HEK293 (cell line): Measurements from ENCODE around the gene DGKB.

Experiments used
- CTCF ChIA-PET: fragments of 350-600 bp; formaldehyde crosslinking; extraction: SDS; loops from one replicate; lab custom pipeline; 2021; ENCODE audit warnings: antibody characterized with exemption; lab: Yijun Ruan, JAX
- POLR2A ChIA-PET: fragments of 300-600 bp; formaldehyde crosslinking; extraction: SDS; loops from one replicate; lab custom pipeline; 2020; ENCODE audit warnings: antibody characterized with exemption, inconsistent platforms; lab: Yijun Ruan, JAX
- H3K27ac ChIP-seq: fragments of 200-500 bp; sonication (Bioruptor generic); 2 replicates; pipeline ENCODE4 v1.5.1; 2014; ENCODE audit warnings: low read depth, low read length, control low read depth, inconsistent platforms; ENCODE audit errors: extremely low read depth
- H3K36me3 ChIP-seq, 2 experiments: fragments of 200-500 bp in 1 of 2; sonication (Bioruptor generic) in 1 of 2; 1 replicate in 1 of 2; 2 replicates in 1 of 2; pipeline ENCODE4 v1.5.1; 2014 to 2017; ENCODE audit warnings: inconsistent platforms in 2 of 2, low read length in 2 of 2; ENCODE audit not compliant: control insufficient read depth in 2 of 2, insufficient read depth in 1 of 2
- H3K4me1 ChIP-seq: fragments of 200-500 bp; sonication (Bioruptor generic); 2 replicates; pipeline ENCODE4 v1.5.1; 2014; ENCODE audit warnings: mild to moderate bottlenecking, low read length, inconsistent platforms; ENCODE audit not compliant: control insufficient read depth, insufficient read depth
- H3K4me3 ChIP-seq: 2 replicates; pipeline ENCODE4 v1.5.1; 2011; ENCODE audit warnings: low read depth, mild to moderate bottlenecking, control low read depth, low read length, moderate library complexity
- H3K9me3 ChIP-seq: fragments of 200-500 bp; sonication (Bioruptor generic); 2 replicates; pipeline ENCODE4 v1.5.1; 2014; ENCODE audit warnings: low read depth, low read length, inconsistent platforms; ENCODE audit not compliant: control insufficient read depth, insufficient read depth
- KLF1 ChIP-seq: fragments of 450-650 bp; formaldehyde crosslinking; IDR thresholded peaks from 2 replicates; pipeline ENCODE4 v1.5.1; 2016; ENCODE audit warnings: missing biosample characterization, missing genetic modification characterization
- MEIS1 ChIP-seq: sonication (generic); formaldehyde crosslinking; IDR thresholded peaks from 2 replicates; pipeline ENCODE4 v1.8.1; 2022; ENCODE audit warnings: missing genetic modification reagents, mild to moderate bottlenecking, borderline replicate concordance
- WT1 ChIP-seq: fragments of 450-650 bp; formaldehyde crosslinking; IDR thresholded peaks from 2 replicates; pipeline ENCODE4 v1.5.1; 2016; ENCODE audit warnings: missing biosample characterization, missing genetic modification characterization
- YY1 ChIP-seq: fragments of 450-650 bp; formaldehyde crosslinking; IDR thresholded peaks from 2 replicates; pipeline ENCODE4 v1.5.1; 2018; ENCODE audit warnings: missing biosample characterization, missing genetic modification characterization
- YY2 ChIP-seq: fragments of 450-650 bp; formaldehyde crosslinking; IDR thresholded peaks from 2 replicates; pipeline ENCODE4 v1.5.1; 2016; ENCODE audit warnings: missing biosample characterization, missing genetic modification characterization
- ZNF140 ChIP-seq: fragments of 450-650 bp; formaldehyde crosslinking; IDR thresholded peaks from 2 replicates; pipeline ENCODE4 v1.5.1; 2016; ENCODE audit warnings: missing biosample characterization, missing genetic modification characterization
- ZNF155 ChIP-seq: fragments of 450-650 bp; formaldehyde crosslinking; IDR thresholded peaks from 2 replicates; pipeline ENCODE4 v1.5.1; 2016; ENCODE audit warnings: missing biosample characterization, missing genetic modification characterization
- ZNF23 ChIP-seq: fragments of 450-650 bp; formaldehyde crosslinking; IDR thresholded peaks from 2 replicates; pipeline ENCODE4 v1.5.1; 2016; ENCODE audit warnings: missing biosample characterization, missing genetic modification characterization, borderline replicate concordance
- ZNF292 ChIP-seq: fragments of 450-650 bp; formaldehyde crosslinking; IDR thresholded peaks from 2 replicates; pipeline ENCODE4 v1.5.1; 2016; ENCODE audit warnings: low read depth, missing biosample characterization, missing genetic modification characterization, borderline replicate concordance
- ZNF341 ChIP-seq: fragments of 450-650 bp; formaldehyde crosslinking; IDR thresholded peaks from 2 replicates; pipeline ENCODE4; 2016; ENCODE audit warnings: low read depth, missing biosample characterization, missing genetic modification characterization
- ZNF433 ChIP-seq: fragments of 450-650 bp; formaldehyde crosslinking; IDR thresholded peaks from 2 replicates; pipeline ENCODE4 v1.5.1; 2016; ENCODE audit warnings: missing biosample characterization, missing genetic modification characterization, low read depth
- ZNF529 ChIP-seq: fragments of 450-650 bp; formaldehyde crosslinking; IDR thresholded peaks from 2 replicates; pipeline ENCODE4 v1.5.1; 2017; ENCODE audit warnings: missing genetic modification characterization, missing biosample characterization; ENCODE audit not compliant: insufficient replicate concordance
- ZNF561 ChIP-seq: fragments of 450-650 bp; IDR thresholded peaks from 2 replicates; pipeline ENCODE4 v1.5.1; 2018; ENCODE audit warnings: missing biosample characterization, missing genetic modification characterization, borderline replicate concordance
- ZNF626 ChIP-seq: fragments of 450-650 bp; sonication (Bioruptor Pico); formaldehyde crosslinking; IDR thresholded peaks from 2 replicates; pipeline ENCODE4 v1.5.1; 2018; ENCODE audit warnings: missing biosample characterization, missing genetic modification characterization, inconsistent platforms
- ZNF776 ChIP-seq: fragments of 450-650 bp; formaldehyde crosslinking; IDR thresholded peaks from 2 replicates; pipeline ENCODE4 v1.5.0; 2017; ENCODE audit warnings: missing biosample characterization, missing genetic modification characterization, borderline replicate concordance
- ZNF792 ChIP-seq: fragments of 450-650 bp; formaldehyde crosslinking; IDR thresholded peaks from 2 replicates; pipeline ENCODE4 v1.5.1; 2016; ENCODE audit warnings: missing biosample characterization, missing genetic modification characterization
- TF ChIP-seq, protein P1 (sequence below): fragments of 450-650 bp; formaldehyde crosslinking; IDR thresholded peaks from 2 replicates; pipeline ENCODE4 v1.5.1; 2017; ENCODE audit warnings: missing biosample characterization, missing genetic modification characterization
- TF ChIP-seq, protein P2 (sequence below): fragments of 450-650 bp; formaldehyde crosslinking; conservative IDR thresholded peaks from 2 replicates; pipeline ENCODE4 v1.5.1; 2016; ENCODE audit warnings: low read depth, missing biosample characterization, missing genetic modification characterization
- TF ChIP-seq, protein P3 (sequence below): fragments of 450-650 bp; formaldehyde crosslinking; IDR thresholded peaks from 2 replicates; pipeline ENCODE4 v1.5.1; 2016; ENCODE audit warnings: missing biosample characterization, missing genetic modification characterization
- TF ChIP-seq, protein P4 (sequence below): fragments of 450-650 bp; formaldehyde crosslinking; IDR thresholded peaks from 2 replicates; pipeline ENCODE4 v1.5.1; 2016; ENCODE audit warnings: missing biosample characterization, missing genetic modification characterization, low read depth

The DGKB gene

DNA sequence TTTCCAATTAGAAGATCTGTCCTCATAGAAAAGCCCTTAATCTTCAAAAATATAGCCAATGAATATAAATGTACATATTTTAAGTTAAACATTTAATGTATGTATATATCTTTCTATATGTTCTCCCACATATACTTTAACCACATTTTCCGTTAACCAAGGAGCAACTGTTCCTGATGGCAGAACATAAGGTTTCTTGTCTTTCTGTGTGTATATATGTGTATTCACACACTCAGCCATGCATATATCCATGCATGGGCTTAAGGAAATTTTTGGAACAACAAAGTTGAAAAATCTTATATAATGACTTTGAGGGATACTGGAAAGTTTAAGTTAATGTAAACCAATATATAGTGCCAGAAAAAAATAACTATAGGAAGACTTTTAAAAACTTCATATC, 274.0 kb downstream of the DGKB start:
- no peak overlapping the region for H3K27ac ChIP-seq
- TF ChIP-seq, protein P1, sequence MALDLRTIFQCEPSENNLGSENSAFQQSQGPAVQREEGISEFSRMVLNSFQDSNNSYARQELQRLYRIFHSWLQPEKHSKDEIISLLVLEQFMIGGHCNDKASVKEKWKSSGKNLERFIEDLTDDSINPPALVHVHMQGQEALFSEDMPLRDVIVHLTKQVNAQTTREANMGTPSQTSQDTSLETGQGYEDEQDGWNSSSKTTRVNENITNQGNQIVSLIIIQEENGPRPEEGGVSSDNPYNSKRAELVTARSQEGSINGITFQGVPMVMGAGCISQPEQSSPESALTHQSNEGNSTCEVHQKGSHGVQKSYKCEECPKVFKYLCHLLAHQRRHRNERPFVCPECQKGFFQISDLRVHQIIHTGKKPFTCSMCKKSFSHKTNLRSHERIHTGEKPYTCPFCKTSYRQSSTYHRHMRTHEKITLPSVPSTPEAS, result no peak
- TF ChIP-seq YY1 (tag by site-specific recombination), result no peak
- TF ChIP-seq ZNF561, result no peak
- no peak for TF ChIP-seq ZNF140 (tag by site-specific recombination)
- no peak for TF ChIP-seq WT1 (tag by site-specific recombination)
- no peak for TF ChIP-seq ZNF529 (tag by site-specific recombination)
- no peak for TF ChIP-seq ZNF341 (tag by site-specific recombination)
- TF ChIP-seq, protein P2, sequence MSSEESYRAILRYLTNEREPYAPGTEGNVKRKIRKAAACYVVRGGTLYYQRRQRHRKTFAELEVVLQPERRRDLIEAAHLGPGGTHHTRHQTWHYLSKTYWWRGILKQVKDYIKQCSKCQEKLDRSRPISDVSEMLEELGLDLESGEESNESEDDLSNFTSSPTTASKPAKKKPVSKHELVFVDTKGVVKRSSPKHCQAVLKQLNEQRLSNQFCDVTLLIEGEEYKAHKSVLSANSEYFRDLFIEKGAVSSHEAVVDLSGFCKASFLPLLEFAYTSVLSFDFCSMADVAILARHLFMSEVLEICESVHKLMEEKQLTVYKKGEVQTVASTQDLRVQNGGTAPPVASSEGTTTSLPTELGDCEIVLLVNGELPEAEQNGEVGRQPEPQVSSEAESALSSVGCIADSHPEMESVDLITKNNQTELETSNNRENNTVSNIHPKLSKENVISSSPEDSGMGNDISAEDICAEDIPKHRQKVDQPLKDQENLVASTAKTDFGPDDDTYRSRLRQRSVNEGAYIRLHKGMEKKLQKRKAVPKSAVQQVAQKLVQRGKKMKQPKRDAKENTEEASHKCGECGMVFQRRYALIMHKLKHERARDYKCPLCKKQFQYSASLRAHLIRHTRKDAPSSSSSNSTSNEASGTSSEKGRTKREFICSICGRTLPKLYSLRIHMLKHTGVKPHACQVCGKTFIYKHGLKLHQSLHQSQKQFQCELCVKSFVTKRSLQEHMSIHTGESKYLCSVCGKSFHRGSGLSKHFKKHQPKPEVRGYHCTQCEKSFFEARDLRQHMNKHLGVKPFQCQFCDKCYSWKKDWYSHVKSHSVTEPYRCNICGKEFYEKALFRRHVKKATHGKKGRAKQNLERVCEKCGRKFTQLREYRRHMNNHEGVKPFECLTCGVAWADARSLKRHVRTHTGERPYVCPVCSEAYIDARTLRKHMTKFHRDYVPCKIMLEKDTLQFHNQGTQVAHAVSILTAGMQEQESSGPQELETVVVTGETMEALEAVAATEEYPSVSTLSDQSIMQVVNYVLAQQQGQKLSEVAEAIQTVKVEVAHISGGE, result no peak
- TF ChIP-seq ZNF433 (tag by site-specific recombination), result no peak
- TF ChIP-seq YY2 (tag by site-specific recombination), result no peak
- TF ChIP-seq ZNF776 (tag by site-specific recombination), result no peak
- TF ChIP-seq ZNF292 (tag by site-specific recombination), result no peak
- POLR2A ChIA-PET, result no interaction called here
- no peaks in the 10 kb centered on the region for H3K4me1 ChIP-seq
- CTCF ChIA-PET, result no interaction called here
- H3K36me3 ChIP-seq, result no peaks in the 10 kb centered on the region
- H3K4me3 ChIP-seq, result no peak overlapping the region
- no peaks in the 10 kb centered on the region for H3K9me3 ChIP-seq

DNA sequence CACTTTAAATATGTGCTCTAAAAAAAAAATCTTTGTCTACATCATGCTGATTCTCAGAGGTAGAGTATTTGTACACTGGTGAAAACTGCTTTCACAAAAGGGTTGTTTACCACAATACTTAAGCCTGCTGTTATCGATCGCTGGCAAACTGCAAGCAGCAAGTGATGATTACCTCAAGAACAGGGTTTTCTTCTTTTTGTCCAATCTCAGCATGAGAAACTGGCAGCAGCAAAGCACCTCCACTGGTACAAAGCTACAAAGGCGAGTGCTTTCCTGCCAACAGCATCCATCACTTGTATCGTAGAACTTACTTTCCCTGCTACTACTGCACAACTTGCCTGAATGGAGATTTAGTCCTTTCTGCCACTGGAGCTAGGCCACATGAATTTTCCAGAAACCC, 276.5 kb downstream of the DGKB start:
- H3K4me1 ChIP-seq, result no peaks in the 10 kb centered on the region
- ChIA-PET CTCF (no interaction called here), POLR2A (no interaction called here)
- H3K9me3 ChIP-seq, result no peaks in the 10 kb centered on the region
- no peak overlapping the region for H3K4me3 ChIP-seq
- no peak overlapping the region for H3K27ac ChIP-seq
- H3K36me3 ChIP-seq, result no peaks in the 10 kb centered on the region
- TF ChIP-seq ZNF155 (tag by site-specific recombination), result no peak
- TF ChIP-seq MEIS1 (CRISPR knock-in tag), result no peak
- TF ChIP-seq KLF1 (tag by site-specific recombination), result no peak
- TF ChIP-seq, protein P3, sequence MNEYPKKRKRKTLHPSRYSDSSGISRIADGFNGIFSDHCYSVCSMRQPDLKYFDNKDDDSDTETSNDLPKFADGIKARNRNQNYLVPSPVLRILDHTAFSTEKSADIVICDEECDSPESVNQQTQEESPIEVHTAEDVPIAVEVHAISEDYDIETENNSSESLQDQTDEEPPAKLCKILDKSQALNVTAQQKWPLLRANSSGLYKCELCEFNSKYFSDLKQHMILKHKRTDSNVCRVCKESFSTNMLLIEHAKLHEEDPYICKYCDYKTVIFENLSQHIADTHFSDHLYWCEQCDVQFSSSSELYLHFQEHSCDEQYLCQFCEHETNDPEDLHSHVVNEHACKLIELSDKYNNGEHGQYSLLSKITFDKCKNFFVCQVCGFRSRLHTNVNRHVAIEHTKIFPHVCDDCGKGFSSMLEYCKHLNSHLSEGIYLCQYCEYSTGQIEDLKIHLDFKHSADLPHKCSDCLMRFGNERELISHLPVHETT (tag by site-specific recombination), result no peak
- TF ChIP-seq ZNF792 (tag by site-specific recombination), result no peak
- TF ChIP-seq ZNF626 (tag by site-specific recombination), result no peak
- TF ChIP-seq ZNF23, result no peak
- TF ChIP-seq, protein P4, sequence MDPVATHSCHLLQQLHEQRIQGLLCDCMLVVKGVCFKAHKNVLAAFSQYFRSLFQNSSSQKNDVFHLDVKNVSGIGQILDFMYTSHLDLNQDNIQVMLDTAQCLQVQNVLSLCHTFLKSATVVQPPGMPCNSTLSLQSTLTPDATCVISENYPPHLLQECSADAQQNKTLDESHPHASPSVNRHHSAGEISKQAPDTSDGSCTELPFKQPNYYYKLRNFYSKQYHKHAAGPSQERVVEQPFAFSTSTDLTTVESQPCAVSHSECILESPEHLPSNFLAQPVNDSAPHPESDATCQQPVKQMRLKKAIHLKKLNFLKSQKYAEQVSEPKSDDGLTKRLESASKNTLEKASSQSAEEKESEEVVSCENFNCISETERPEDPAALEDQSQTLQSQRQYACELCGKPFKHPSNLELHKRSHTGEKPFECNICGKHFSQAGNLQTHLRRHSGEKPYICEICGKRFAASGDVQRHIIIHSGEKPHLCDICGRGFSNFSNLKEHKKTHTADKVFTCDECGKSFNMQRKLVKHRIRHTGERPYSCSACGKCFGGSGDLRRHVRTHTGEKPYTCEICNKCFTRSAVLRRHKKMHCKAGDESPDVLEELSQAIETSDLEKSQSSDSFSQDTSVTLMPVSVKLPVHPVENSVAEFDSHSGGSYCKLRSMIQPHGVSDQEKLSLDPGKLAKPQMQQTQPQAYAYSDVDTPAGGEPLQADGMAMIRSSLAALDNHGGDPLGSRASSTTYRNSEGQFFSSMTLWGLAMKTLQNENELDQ (tag by site-specific recombination), result no peak
